SHP77 (cell line): ENCODE data around the gene CENPQ.
"Not testable (repeated sequence)": the region's sequence is repeated elsewhere in the genome, so short reads cannot be mapped to it uniquely, and the experiment has no call there.

Source experiments
- DNase-seq, 2 experiments: peaks; one replicate each; lab custom pipeline; 2025; lab: John Stamatoyannopoulos, UW

The CENPQ gene

GRCh38 chr6:49462927-49463611 lies at the start of gene CENPQ, which contains the start of gene MMUT:
Gene CENPQ, plus strand, starts transcription at chr6:49463370. Its CDS starts 6,807 bp downstream, at chr6:49470177.
Gene MMUT, minus strand, starts transcription at chr6:49463253. Its CDS starts 3,787 bp downstream, at chr6:49459466.
- DNase-seq, result peak; percentile 93 to 95

- no peak for DNase-seq
Measured at GRCh38 chr6:49415358-49415757, 47.8 kb upstream of the CENPQ start.

- no peak for DNase-seq
Measured at GRCh38 chr6:49416195-49416594, 47.0 kb upstream of the CENPQ start.

GRCh38 chr6:49423817-49424216 lies 39.4 kb upstream of the CENPQ start:
- DNase-seq, result peak in 1 of 2 experiments; percentile 21

- DNase-seq, result no peak
Measured at GRCh38 chr6:49430187-49430586, 33.0 kb upstream of the CENPQ start.

GRCh38 chr6:49430866-49431265 lies 32.3 kb upstream of the CENPQ start:
- DNase-seq, result no peak

GRCh38 chr6:49453221-49453620 lies 9.9 kb upstream of the CENPQ start:
- no peak for DNase-seq

- DNase-seq, result no peak
Measured at GRCh38 chr6:49454787-49455709, 8.1 kb upstream of the CENPQ start.

GRCh38 chr6:49457771-49458170 lies 5.4 kb upstream of the CENPQ start:
- DNase-seq, result no peak

GRCh38 chr6:49462071-49462470 lies 1.1 kb upstream of the CENPQ start:
- no peak for DNase-seq

- DNase-seq, result no peak
Measured at GRCh38 chr6:49462599-49462926, 607 bp upstream of the CENPQ start.

- no peak for DNase-seq
Measured at GRCh38 chr6:49463612-49463967, 420 bp downstream of the CENPQ start.

- no peak for DNase-seq
Measured at GRCh38 chr6:49464691-49465090, 1.5 kb downstream of the CENPQ start.

GRCh38 chr6:49468042-49468441 lies 4.9 kb downstream of the CENPQ start:
- DNase-seq, result no peak

GRCh38 chr6:49476564-49476963 lies 13.4 kb downstream of the CENPQ start:
- not testable (repeated sequence) for DNase-seq

GRCh38 chr6:49479308-49479970 lies 16.3 kb downstream of the CENPQ start:
- no peak for DNase-seq

- DNase-seq, result not testable (repeated sequence)
Measured at GRCh38 chr6:49481846-49482245, 18.7 kb downstream of the CENPQ start.

- DNase-seq, result not testable (repeated sequence)
Measured at GRCh38 chr6:49483380-49483779, 20.2 kb downstream of the CENPQ start.

- DNase-seq, result no peak
Measured at GRCh38 chr6:49490633-49491032, 27.5 kb downstream of the CENPQ start.

GRCh38 chr6:49497304-49497703 lies 34.1 kb downstream of the CENPQ start:
- DNase-seq, result no peak

GRCh38 chr6:49499126-49499525 lies 36.0 kb downstream of the CENPQ start:
- DNase-seq, result no peak

- no peak for DNase-seq
Measured at GRCh38 chr6:49499623-49500022, 36.5 kb downstream of the CENPQ start, which contains the start of gene GLYATL3. Gene GLYATL3, plus strand, starts transcription at chr6:49499923. Its CDS starts 12,068 bp downstream, at chr6:49511991.

- no peak for DNase-seq
Measured at GRCh38 chr6:49504666-49505065, 41.5 kb downstream of the CENPQ start.
